Measurements from ENCODE around the gene RRBP1. TPM values are rescaled to one million over a fixed set of nuclear protein-coding genes. Genes with fewer than 3 reads are reported as not detected.

Gene RRBP1
- total RNA-seq, 2 donors from 2014 or later: 402 to 509 TPM

DNA sequence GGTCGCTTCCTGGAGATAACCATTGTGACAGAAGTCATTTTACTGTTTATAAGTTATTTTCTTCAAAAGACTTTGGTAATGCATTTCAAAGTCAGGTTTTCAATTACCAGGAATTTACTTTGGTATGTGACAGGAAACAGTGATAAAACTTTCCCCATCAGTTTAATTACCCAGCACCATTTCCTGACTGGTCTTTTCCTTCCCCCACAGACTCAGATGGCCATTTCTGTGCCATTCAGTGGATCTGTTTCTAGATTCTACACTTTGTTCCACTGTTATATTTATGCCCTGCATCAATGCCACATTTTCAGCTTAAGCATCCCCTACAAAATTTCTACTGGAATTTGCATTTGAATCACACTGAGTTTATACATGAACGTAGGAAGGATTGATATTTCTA lies 16.3 kb downstream of the RRBP1 start:
- no peak overlapping the region for H3K4me3 ChIP-seq
- no peaks in the 10 kb centered on the region for H3K36me3 ChIP-seq
- intact Hi-C loops (cut with DNase I): no loop called here
- DNase-seq: no peak
- H3K9ac ChIP-seq (ENCODE audit: low read depth in 2 of 2, low read length in 2 of 2): no peak overlapping the region
- peaks cover 6% of the 10 kb centered on the region for H3K4me1 ChIP-seq
- TF ChIP-seq CTCF (IDR thresholded peaks at IDR 0.05): no peak
- no peaks in the 10 kb centered on the region for H3K9me3 ChIP-seq
- no peaks in the 10 kb centered on the region for H3K27me3 ChIP-seq
- no peak overlapping the region for H3K27ac ChIP-seq

- no peak for DNase-seq
- Histone ChIP-seq H3K27ac (no peak overlapping the region), H3K9me3 (no peaks in the 10 kb centered on the region), H3K9ac (ENCODE audit: low read depth in 2 of 2, low read length in 2 of 2) (no peak overlapping the region), H3K4me3 (no peak overlapping the region), H3K4me1 (peaks cover 6% of the 10 kb centered on the region), H3K36me3 (no peaks in the 10 kb centered on the region), H3K27me3 (no peaks in the 10 kb centered on the region)
- intact Hi-C loops (cut with DNase I): no loop called here
- TF ChIP-seq CTCF (IDR thresholded peaks at IDR 0.05): no peak
These were observed 17.9 kb downstream of the RRBP1 start for GRCh38 chr20:17664025-17664633.

DNA sequence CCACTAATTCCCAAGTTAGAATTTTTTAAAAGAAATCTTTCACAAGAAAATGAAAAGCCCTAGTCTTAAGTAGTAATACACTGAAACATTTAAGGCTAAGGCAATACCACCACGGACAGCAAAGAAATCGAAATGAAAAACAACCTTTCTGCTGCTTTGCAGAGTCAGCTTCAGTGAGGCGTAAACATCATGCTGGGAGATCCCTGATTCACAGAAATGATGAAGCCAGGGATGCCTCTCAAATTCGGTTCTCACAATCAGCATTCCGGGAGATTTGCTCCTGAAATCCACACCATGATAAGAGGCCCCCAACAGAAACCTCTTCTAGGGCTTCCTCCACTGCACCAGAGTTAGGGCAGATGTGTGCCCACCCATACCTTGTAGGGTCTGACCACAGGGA lies 18.6 kb downstream of the RRBP1 start:
- no peak overlapping the region for H3K27ac ChIP-seq
- H3K36me3 ChIP-seq: peaks cover under 1% of the 10 kb centered on the region
- H3K9ac ChIP-seq (ENCODE audit: low read depth in 2 of 2, low read length in 2 of 2): no peak overlapping the region
- no peak for TF ChIP-seq CTCF (IDR thresholded peaks at IDR 0.05)
- H3K4me3 ChIP-seq: no peak overlapping the region
- H3K9me3 ChIP-seq: no peaks in the 10 kb centered on the region
- intact Hi-C loops (cut with DNase I): no loop called here
- peaks cover 6% of the 10 kb centered on the region for H3K4me1 ChIP-seq
- no peaks in the 10 kb centered on the region for H3K27me3 ChIP-seq
- no peak for DNase-seq

DNA sequence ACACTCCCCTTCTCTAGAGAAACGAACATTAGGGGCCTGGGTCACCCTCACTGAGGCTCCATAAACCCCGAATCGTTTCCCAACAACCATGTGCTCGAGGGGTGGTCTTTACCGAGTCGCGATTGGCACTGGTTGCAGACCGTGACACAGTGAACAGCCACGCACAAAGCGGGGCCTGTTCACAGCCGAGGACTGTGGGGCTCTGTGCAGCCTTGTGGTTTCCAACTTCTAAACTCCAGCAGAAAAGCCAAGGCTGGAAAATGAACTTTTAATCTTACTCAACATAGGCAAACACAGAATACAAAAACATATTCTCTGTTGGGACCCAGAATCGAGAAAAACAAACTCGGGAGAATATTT lies 19.0 kb downstream of the RRBP1 start:
- Histone ChIP-seq H3K27me3 (no peaks in the 10 kb centered on the region), H3K36me3 (peaks cover 6% of the 10 kb centered on the region), H3K4me1 (peaks cover 6% of the 10 kb centered on the region), H3K9me3 (no peaks in the 10 kb centered on the region), H3K4me3 (no peak overlapping the region), H3K27ac (no peak overlapping the region), H3K9ac (ENCODE audit: low read depth in 2 of 2, low read length in 2 of 2) (no peak overlapping the region)
- TF ChIP-seq CTCF (IDR thresholded peaks at IDR 0.05): no peak
- no peak for DNase-seq
- intact Hi-C loops (cut with DNase I): no loop called here

- no peak overlapping the region for H3K27ac ChIP-seq
- no peaks in the 10 kb centered on the region for H3K27me3 ChIP-seq
- H3K9me3 ChIP-seq: no peaks in the 10 kb centered on the region
- DNase-seq: no peak
- no peak overlapping the region for H3K9ac ChIP-seq (ENCODE audit: low read depth in 2 of 2, low read length in 2 of 2)
- H3K4me3 ChIP-seq: no peak overlapping the region
- no peak for TF ChIP-seq CTCF (IDR thresholded peaks at IDR 0.05)
- H3K36me3 ChIP-seq: peaks cover 6% of the 10 kb centered on the region
- intact Hi-C loops (cut with DNase I): no loop called here
- H3K4me1 ChIP-seq: peaks cover 6% of the 10 kb centered on the region
These were observed 19.6 kb downstream of the RRBP1 start for GRCh38 chr20:17662333-17663039.

All from colonic mucosa (tissue), 4 donors.